HepG2 (cell line): ENCODE data around the gene CDH1. TPM values are rescaled to one million over a fixed set of nuclear protein-coding genes. Genes with fewer than 3 reads are reported as not detected.
A peak's percentile ranks its signal among the peaks of the same experiment; 100 is the strongest.

Experiments
- FOSL2 ChIP-seq: sonication (generic); formaldehyde crosslinking; IDR thresholded peaks from 2 replicates; pipeline ENCODE4 v1.4.0; 2020; ENCODE audit warnings: missing genetic modification reagents
- HOMEZ ChIP-seq: IDR thresholded peaks from 2 replicates; pipeline ENCODE4 v1.6.1; 2016; ENCODE audit warnings: low read depth
- ISX ChIP-seq: sonication (generic); formaldehyde crosslinking; conservative IDR thresholded peaks from 2 replicates; pipeline ENCODE4 v1.5.0; 2020; ENCODE audit warnings: missing genetic modification reagents
- MTERF4 ChIP-seq: sonication (generic); formaldehyde crosslinking; IDR thresholded peaks from 2 replicates; pipeline ENCODE4 v1.8.0; 2023; ENCODE audit warnings: mild to moderate bottlenecking, missing genetic modification reagents
- MYPOP ChIP-seq: sonication (generic); formaldehyde crosslinking; IDR thresholded peaks from 2 replicates; pipeline ENCODE4 v1.8.1; 2023; ENCODE audit warnings: mild to moderate bottlenecking, moderate library complexity, missing genetic modification reagents
- NONO ChIP-seq, 2 experiments: fragments of 450-650 bp in 1 of 2; sonication (generic) in 1 of 2; formaldehyde crosslinking in 1 of 2; IDR thresholded peaks in 1 of 2; conservative IDR thresholded peaks in 1 of 2; 2 replicates each; pipeline versions ENCODE4 v1.6.1 to v1.8.0; 2017 to 2022; ENCODE audit warnings: mild to moderate bottlenecking in 1 of 2, missing genetic modification reagents in 1 of 2, moderate library complexity in 1 of 2
- RNF2 ChIP-seq: fragments of 450-650 bp; conservative IDR thresholded peaks from 2 replicates; pipeline ENCODE4 v1.6.1; 2016; ENCODE audit warnings: low read depth
- SP5 ChIP-seq: IDR thresholded peaks from 2 replicates; pipeline ENCODE4 v1.6.1; 2016; ENCODE audit warnings: low read depth, borderline replicate concordance
- SSRP1 ChIP-seq: IDR thresholded peaks from 2 replicates; pipeline ENCODE4 v1.6.1; 2016; ENCODE audit warnings: control low read depth
- TGIF2 ChIP-seq: IDR thresholded peaks from 2 replicates; pipeline ENCODE4 v1.6.1; 2016; ENCODE audit warnings: control low read depth, missing compliant biosample characterization
- ZNF280B ChIP-seq: sonication (generic); formaldehyde crosslinking; IDR thresholded peaks from 2 replicates; pipeline ENCODE4 v1.5.0; 2020; ENCODE audit warnings: missing genetic modification reagents, mild to moderate bottlenecking, borderline replicate concordance
- ZNF296 ChIP-seq: sonication (generic); formaldehyde crosslinking; conservative IDR thresholded peaks from 2 replicates; pipeline ENCODE4 v1.5.0; 2020; ENCODE audit warnings: mild to moderate bottlenecking, missing genetic modification reagents
- ZNF331 ChIP-seq: sonication (generic); formaldehyde crosslinking; IDR thresholded peaks from 2 replicates; pipeline ENCODE4 v1.4.0; 2020; ENCODE audit warnings: missing genetic modification reagents
- ZNF34 ChIP-seq: sonication (generic); formaldehyde crosslinking; IDR thresholded peaks from 2 replicates; pipeline ENCODE4 v1.4.0; 2020; ENCODE audit warnings: mild to moderate bottlenecking, missing genetic modification reagents, borderline replicate concordance
- ZNF350 ChIP-seq: sonication (generic); formaldehyde crosslinking; IDR thresholded peaks from 2 replicates; pipeline ENCODE4 v1.4.0; 2020; ENCODE audit warnings: mild to moderate bottlenecking, low read depth, missing genetic modification reagents, borderline replicate concordance
- ZNF563 ChIP-seq: sonication (generic); formaldehyde crosslinking; IDR thresholded peaks from 2 replicates; pipeline ENCODE4 v1.8.0; 2022; ENCODE audit warnings: mild to moderate bottlenecking, moderate library complexity, missing genetic modification reagents
- ZNF687 ChIP-seq: sonication (generic); formaldehyde crosslinking; IDR thresholded peaks from 2 replicates; pipeline ENCODE4 v1.5.1; 2020; ENCODE audit warnings: mild to moderate bottlenecking, missing genetic modification reagents, moderate library complexity
- ZNF691 ChIP-seq: sonication (generic); formaldehyde crosslinking; IDR thresholded peaks from 2 replicates; pipeline ENCODE4 v1.4.0; 2020; ENCODE audit warnings: missing genetic modification reagents, low read depth, mild to moderate bottlenecking, borderline replicate concordance
- polyA plus RNA-seq, 8 experiments: library from polyadenylated mRNA; depleted of rRNA in 3 of 8; stranded (reverse) in 7 of 8; unstranded in 1 of 8; fragments of >200 nt; fragmentation: Illumina TruSeq in 4 of 8; extraction: Trizol in 4 of 8; gene quantifications; 2 replicates each; pipeline versions ENCODE4 v1.2.1 to v1.2.3, GENCODE V29; 2011 to 2016; ENCODE audit warnings: low read depth in 4 of 8, missing spikeins in 1 of 8, mixed read lengths in 1 of 8; ENCODE audit not compliant: insufficient read depth in 1 of 8
- total RNA-seq, 5 experiments: library from RNA; depleted of rRNA; stranded (reverse); fragments of >200 nt; fragmentation: Illumina TruSeq; extraction: Trizol; gene quantifications; 2 replicates each; pipeline ENCODE4 v1.2.3, GENCODE V29; 2016; ENCODE audit warnings: low read depth in 1 of 5

Gene CDH1
- total and polyA plus RNA-seq, 2 of the 13 experiments (the other 11 are each of a cell fraction or from before 2014, with no cell fraction given) = 0.95 to 9.8 TPM

GRCh38 chr16:68704232-68704867 is 32.7 kb upstream of the CDH1 start (continued):
- TF ChIP-seq RNF2 (0 out of 2 replicates have a peak, but pooled peaks have one; percentile 27), ZNF280B (CRISPR knock-in tag) (peak; percentile 78; the same call in 1 of the 2 replicates), ZNF34 (CRISPR knock-in tag) (no peak), ZNF691 (CRISPR knock-in tag) (peak; percentile 87; the same call in 1 of the 2 replicates), SP5 (CRISPR knock-in tag) (peak; percentile 55; the same call in 1 of the 2 replicates), TGIF2 (CRISPR knock-in tag) (peak; percentile 54; the same call in 1 of the 2 replicates), ZNF296 (CRISPR knock-in tag) (0 out of 2 replicates have a peak, but pooled peaks have one; percentile 31), NONO (IDR thresholded peaks at IDR 0.05) (no peak), NONO (CRISPR knock-in tag; conservative IDR thresholded peaks at IDR 0.05) (peak; percentile 78), SSRP1 (CRISPR knock-in tag) (peak; percentile 87), ZNF331 (CRISPR knock-in tag) (0 out of 2 replicates have a peak, but pooled peaks have one; percentile 50), ZNF350 (CRISPR knock-in tag) (peak; percentile 64; the same call in 1 of the 2 replicates), ZNF563 (CRISPR knock-in tag) (no peak), MYPOP (peak; percentile 74), MTERF4 (CRISPR knock-in tag) (no peak), ZNF687 (CRISPR knock-in tag) (peak; percentile 70), ISX (CRISPR knock-in tag) (no peak), FOSL2 (CRISPR knock-in tag) (peak; percentile 72), HOMEZ (CRISPR knock-in tag) (peak; percentile 64)
